ENCODE results near the gene RPL27.

Gene RPL27

GRCh38 chr17:43025766-43026537, 27.7 kb downstream of the RPL27 start:
- Mint-ChIP-seq H3K9me3 (no peaks in the 10 kb centered on the region), H3K27me3 (no peaks in the 10 kb centered on the region), H3K36me3 (no peaks in the 10 kb centered on the region), H3K4me3 (peak overlapping the region; percentile 82), H3K27ac (no peak overlapping the region), H3K4me1 (peaks cover 13% of the 10 kb centered on the region)

- H3K4me3 Mint-ChIP-seq, result no peak overlapping the region
Observed at GRCh38 chr17:43026595-43026994, 28.4 kb downstream of the RPL27 start.

GRCh38 chr17:43027091-43028032, 29.1 kb downstream of the RPL27 start:
- Mint-ChIP-seq H3K4me1 (peaks cover 9% of the 10 kb centered on the region), H3K27me3 (no peaks in the 10 kb centered on the region), H3K9me3 (no peaks in the 10 kb centered on the region), H3K4me3 (no peak overlapping the region), H3K36me3 (no peaks in the 10 kb centered on the region), H3K27ac (no peak overlapping the region)

More at GRCh38 chr17:43026595-43026994, 28.4 kb downstream of the RPL27 start:
- no peaks in the 10 kb centered on the region for H3K36me3 Mint-ChIP-seq
- no peaks in the 10 kb centered on the region for H3K9me3 Mint-ChIP-seq
- H3K27me3 Mint-ChIP-seq, result no peaks in the 10 kb centered on the region
- no peak overlapping the region for H3K27ac Mint-ChIP-seq
- H3K4me1 Mint-ChIP-seq, result peaks cover 9% of the 10 kb centered on the region

- no peaks in the 10 kb centered on the region for H3K9me3 Mint-ChIP-seq
- H3K4me1 Mint-ChIP-seq, result peaks cover 9% of the 10 kb centered on the region
- no peak overlapping the region for H3K4me3 Mint-ChIP-seq
- no peaks in the 10 kb centered on the region for H3K36me3 Mint-ChIP-seq
- no peaks in the 10 kb centered on the region for H3K27me3 Mint-ChIP-seq
- H3K27ac Mint-ChIP-seq, result no peak overlapping the region
Observed at GRCh38 chr17:43028221-43028861, 30.1 kb downstream of the RPL27 start.

- Mint-ChIP-seq H3K27ac (no peak overlapping the region), H3K4me1 (no peaks in the 10 kb centered on the region), H3K9me3 (no peaks in the 10 kb centered on the region), H3K4me3 (no peak overlapping the region), H3K27me3 (no peaks in the 10 kb centered on the region), H3K36me3 (no peaks in the 10 kb centered on the region)
Observed at GRCh38 chr17:43030137-43030767, 32.0 kb downstream of the RPL27 start.

- H3K27ac Mint-ChIP-seq, result no peak overlapping the region
- H3K4me3 Mint-ChIP-seq, result no peak overlapping the region
Observed at GRCh38 chr17:43031666-43032065, 33.4 kb downstream of the RPL27 start.

GRCh38 chr17:43033948-43034881, 36.0 kb downstream of the RPL27 start:
- Mint-ChIP-seq H3K4me1 (no peaks in the 10 kb centered on the region), H3K9me3 (no peaks in the 10 kb centered on the region), H3K27ac (no peak overlapping the region), H3K27me3 (no peaks in the 10 kb centered on the region), H3K36me3 (no peaks in the 10 kb centered on the region), H3K4me3 (no peak overlapping the region)

More at GRCh38 chr17:43031666-43032065, 33.4 kb downstream of the RPL27 start:
- no peaks in the 10 kb centered on the region for H3K4me1 Mint-ChIP-seq
- H3K27me3 Mint-ChIP-seq, result no peaks in the 10 kb centered on the region
- no peaks in the 10 kb centered on the region for H3K36me3 Mint-ChIP-seq
- H3K9me3 Mint-ChIP-seq, result no peaks in the 10 kb centered on the region

GRCh38 chr17:43034894-43035293, 36.7 kb downstream of the RPL27 start:
- Mint-ChIP-seq H3K36me3 (no peaks in the 10 kb centered on the region), H3K27ac (no peak overlapping the region), H3K4me3 (no peak overlapping the region)

GRCh38 chr17:43039646-43040045, 41.4 kb downstream of the RPL27 start:
- H3K36me3 Mint-ChIP-seq, result no peaks in the 10 kb centered on the region
- H3K9me3 Mint-ChIP-seq, result no peaks in the 10 kb centered on the region
- H3K4me3 Mint-ChIP-seq, result no peak overlapping the region
- no peaks in the 10 kb centered on the region for H3K27me3 Mint-ChIP-seq
- no peaks in the 10 kb centered on the region for H3K4me1 Mint-ChIP-seq
- H3K27ac Mint-ChIP-seq, result no peak overlapping the region

More at GRCh38 chr17:43034894-43035293, 36.7 kb downstream of the RPL27 start:
- Mint-ChIP-seq H3K4me1 (no peaks in the 10 kb centered on the region), H3K9me3 (no peaks in the 10 kb centered on the region), H3K27me3 (no peaks in the 10 kb centered on the region)

- no peaks in the 10 kb centered on the region for H3K36me3 Mint-ChIP-seq
Observed at GRCh38 chr17:43040655-43041054, 42.4 kb downstream of the RPL27 start.

GRCh38 chr17:43042025-43042628, 43.9 kb downstream of the RPL27 start:
- no peaks in the 10 kb centered on the region for H3K27me3 Mint-ChIP-seq
- H3K9me3 Mint-ChIP-seq, result no peaks in the 10 kb centered on the region
- no peaks in the 10 kb centered on the region for H3K36me3 Mint-ChIP-seq
- H3K4me1 Mint-ChIP-seq, result no peaks in the 10 kb centered on the region
- H3K4me3 Mint-ChIP-seq, result no peak overlapping the region
- no peak overlapping the region for H3K27ac Mint-ChIP-seq

More at GRCh38 chr17:43040655-43041054, 42.4 kb downstream of the RPL27 start:
- Mint-ChIP-seq H3K27me3 (no peaks in the 10 kb centered on the region), H3K4me3 (no peak overlapping the region), H3K9me3 (no peaks in the 10 kb centered on the region), H3K27ac (no peak overlapping the region), H3K4me1 (no peaks in the 10 kb centered on the region)

- no peaks in the 10 kb centered on the region for H3K36me3 Mint-ChIP-seq
- no peaks in the 10 kb centered on the region for H3K27me3 Mint-ChIP-seq
- no peak overlapping the region for H3K27ac Mint-ChIP-seq
- no peak overlapping the region for H3K4me3 Mint-ChIP-seq
- no peaks in the 10 kb centered on the region for H3K9me3 Mint-ChIP-seq
- no peaks in the 10 kb centered on the region for H3K4me1 Mint-ChIP-seq
Observed at GRCh38 chr17:43043307-43043706, 45.1 kb downstream of the RPL27 start.

GRCh38 chr17:43044024-43044423, 45.8 kb downstream of the RPL27 start:
- no peaks in the 10 kb centered on the region for H3K4me1 Mint-ChIP-seq
- no peaks in the 10 kb centered on the region for H3K9me3 Mint-ChIP-seq
- H3K4me3 Mint-ChIP-seq, result no peak overlapping the region
- H3K27ac Mint-ChIP-seq, result no peak overlapping the region
- no peaks in the 10 kb centered on the region for H3K36me3 Mint-ChIP-seq
- no peaks in the 10 kb centered on the region for H3K27me3 Mint-ChIP-seq

GRCh38 chr17:43051969-43052368, 53.8 kb downstream of the RPL27 start:
- H3K36me3 Mint-ChIP-seq, result peaks cover 5% of the 10 kb centered on the region
- H3K9me3 Mint-ChIP-seq, result no peaks in the 10 kb centered on the region
- no peaks in the 10 kb centered on the region for H3K4me1 Mint-ChIP-seq
- no peak overlapping the region for H3K4me3 Mint-ChIP-seq
- no peak overlapping the region for H3K27ac Mint-ChIP-seq
- H3K27me3 Mint-ChIP-seq, result no peaks in the 10 kb centered on the region

All from activated naive CD4-positive, alpha-beta T cell treated with anti-CD3 and anti-CD28 coated beads, Interleukin-2, amount 50 U/mL, for 24 hours (primary cell).